ENCODE measurements around the gene PIGC. TPM values are rescaled to one million over a fixed set of nuclear protein-coding genes. Genes with fewer than 3 reads are reported as not detected.

Gene PIGC
- total RNA-seq, 1 donor from 2014 or later, result 20.9 TPM

DNA sequence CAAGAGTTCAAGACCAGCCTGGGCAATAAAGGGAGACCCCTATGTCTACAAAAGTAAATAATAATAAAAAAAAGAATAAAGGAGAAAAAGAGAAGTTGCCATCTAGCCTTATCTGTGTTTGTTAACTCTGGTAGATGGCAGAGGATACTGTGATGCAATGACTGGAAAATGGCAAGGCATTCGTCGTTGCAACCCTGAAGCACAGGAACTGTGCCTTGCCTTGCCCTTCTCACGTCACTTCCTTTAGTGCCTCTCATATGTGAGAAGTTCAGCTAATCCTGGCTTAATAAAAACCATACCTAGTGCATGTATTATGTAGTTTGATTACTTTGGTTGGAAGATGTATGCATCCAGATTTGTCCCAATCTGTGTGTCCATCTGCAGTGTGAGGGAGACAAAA lies 25.8 kb upstream of the PIGC start:
- no peaks in the 10 kb centered on the region for H3K4me1 Mint-ChIP-seq (ENCODE audit: low read depth)
- H3K36me3 Mint-ChIP-seq (ENCODE audit: low read depth), result no peaks in the 10 kb centered on the region

DNA sequence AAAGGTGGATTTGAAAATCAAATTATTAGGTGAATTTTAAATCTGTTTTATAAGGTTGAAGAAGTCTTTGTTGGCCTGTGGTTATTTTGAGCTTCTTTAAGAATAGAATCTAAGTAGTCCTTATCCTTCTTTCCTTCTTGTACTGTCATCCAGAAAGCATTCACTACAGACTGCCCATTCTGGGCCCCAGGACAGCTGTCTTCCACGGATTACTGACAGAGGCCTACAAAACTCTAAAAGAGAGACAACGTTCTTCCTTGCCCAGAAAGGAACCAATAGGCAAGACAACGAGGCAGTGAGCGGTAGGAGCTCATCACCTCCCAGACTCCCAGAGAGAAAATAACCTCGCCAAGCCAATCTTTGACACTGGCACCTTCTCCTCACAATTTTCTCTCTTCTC lies 24.4 kb upstream of the PIGC start:
- H3K27me3 Mint-ChIP-seq (ENCODE audit: low read depth), result no peaks in the 10 kb centered on the region
- H3K36me3 Mint-ChIP-seq (ENCODE audit: low read depth), result no peaks in the 10 kb centered on the region

More for the DNA sequence above, 25.8 kb upstream of the PIGC start:
- Mint-ChIP-seq H3K27me3 (ENCODE audit: low read depth) (no peaks in the 10 kb centered on the region), H3K4me3 (ENCODE audit: unreplicated experiment) (no peak overlapping the region), H3K27ac (ENCODE audit: unreplicated experiment) (no peak overlapping the region), H3K9me3 (ENCODE audit: low read depth) (no peaks in the 10 kb centered on the region)
- DNase-seq (ENCODE audit: low spot score), result no peak
- TF ChIP-seq, protein P1, sequence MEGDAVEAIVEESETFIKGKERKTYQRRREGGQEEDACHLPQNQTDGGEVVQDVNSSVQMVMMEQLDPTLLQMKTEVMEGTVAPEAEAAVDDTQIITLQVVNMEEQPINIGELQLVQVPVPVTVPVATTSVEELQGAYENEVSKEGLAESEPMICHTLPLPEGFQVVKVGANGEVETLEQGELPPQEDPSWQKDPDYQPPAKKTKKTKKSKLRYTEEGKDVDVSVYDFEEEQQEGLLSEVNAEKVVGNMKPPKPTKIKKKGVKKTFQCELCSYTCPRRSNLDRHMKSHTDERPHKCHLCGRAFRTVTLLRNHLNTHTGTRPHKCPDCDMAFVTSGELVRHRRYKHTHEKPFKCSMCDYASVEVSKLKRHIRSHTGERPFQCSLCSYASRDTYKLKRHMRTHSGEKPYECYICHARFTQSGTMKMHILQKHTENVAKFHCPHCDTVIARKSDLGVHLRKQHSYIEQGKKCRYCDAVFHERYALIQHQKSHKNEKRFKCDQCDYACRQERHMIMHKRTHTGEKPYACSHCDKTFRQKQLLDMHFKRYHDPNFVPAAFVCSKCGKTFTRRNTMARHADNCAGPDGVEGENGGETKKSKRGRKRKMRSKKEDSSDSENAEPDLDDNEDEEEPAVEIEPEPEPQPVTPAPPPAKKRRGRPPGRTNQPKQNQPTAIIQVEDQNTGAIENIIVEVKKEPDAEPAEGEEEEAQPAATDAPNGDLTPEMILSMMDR (IDR thresholded peaks at IDR 0.05), result no peak

DNA sequence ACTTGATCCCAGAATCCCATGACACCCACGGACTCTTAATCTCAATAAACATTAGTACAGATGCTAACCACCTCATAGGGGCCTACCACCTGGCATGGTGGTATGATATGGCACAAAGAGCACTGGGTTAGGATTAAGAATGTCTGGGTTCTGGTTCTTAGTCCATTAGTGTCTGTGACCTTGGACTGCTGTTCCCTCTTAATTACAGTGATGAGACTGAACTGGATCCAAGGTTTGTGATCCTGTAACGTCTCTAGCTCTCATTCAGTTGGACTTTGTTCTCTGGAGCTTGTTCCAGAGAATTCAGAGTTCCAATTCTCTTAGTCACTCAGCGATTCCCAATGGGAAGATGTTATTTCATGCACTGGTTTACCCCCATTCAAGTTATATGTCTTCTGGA lies 23.6 kb upstream of the PIGC start:
- Mint-ChIP-seq H3K9me3 (ENCODE audit: low read depth) (no peaks in the 10 kb centered on the region), H3K27me3 (ENCODE audit: low read depth) (no peaks in the 10 kb centered on the region), H3K4me1 (ENCODE audit: low read depth) (no peaks in the 10 kb centered on the region), H3K27ac (ENCODE audit: unreplicated experiment) (no peak overlapping the region), H3K36me3 (ENCODE audit: low read depth) (no peaks in the 10 kb centered on the region), H3K4me3 (ENCODE audit: unreplicated experiment) (no peak overlapping the region)
- DNase-seq (ENCODE audit: low spot score), result no peak
- TF ChIP-seq, protein P1 (IDR thresholded peaks at IDR 0.05), result no peak

More for the DNA sequence above, 24.4 kb upstream of the PIGC start:
- H3K4me3 Mint-ChIP-seq (ENCODE audit: unreplicated experiment), result no peak overlapping the region
- no peak overlapping the region for H3K27ac Mint-ChIP-seq (ENCODE audit: unreplicated experiment)
- TF ChIP-seq, protein P1 (IDR thresholded peaks at IDR 0.05), result no peak
- H3K4me1 Mint-ChIP-seq (ENCODE audit: low read depth), result no peaks in the 10 kb centered on the region
- no peaks in the 10 kb centered on the region for H3K9me3 Mint-ChIP-seq (ENCODE audit: low read depth)
- no peak for DNase-seq (ENCODE audit: low spot score)

DNA sequence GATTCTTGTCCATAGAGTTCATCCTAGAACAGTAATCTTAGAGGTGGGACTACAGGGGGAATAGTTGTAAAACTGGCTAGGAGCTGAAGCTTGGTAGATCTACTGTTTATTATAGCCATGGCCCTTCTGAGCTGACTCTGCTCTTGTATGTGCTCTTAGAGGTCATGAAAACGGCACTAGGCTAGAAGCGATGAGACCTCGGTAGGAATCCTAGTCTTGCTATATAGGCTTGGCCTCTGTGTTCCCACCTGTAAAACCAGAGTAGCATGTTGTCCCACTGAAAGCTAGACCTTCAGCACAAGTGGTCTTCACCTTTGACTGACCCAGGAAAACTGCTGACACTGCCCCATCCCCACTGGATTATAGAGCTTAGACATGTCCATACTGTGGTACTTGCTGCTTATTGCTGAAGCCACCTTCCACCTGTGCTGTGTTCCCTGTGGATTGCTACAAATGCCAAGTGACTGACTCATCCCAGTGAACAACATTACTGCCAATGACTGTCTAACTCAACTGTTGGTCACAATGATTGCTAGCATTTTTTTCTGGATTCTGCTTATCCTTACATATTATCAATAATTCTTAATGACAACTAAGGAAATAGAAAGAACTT lies 23.0 kb upstream of the PIGC start:
- Mint-ChIP-seq H3K9me3 (ENCODE audit: low read depth) (no peaks in the 10 kb centered on the region), H3K27ac (ENCODE audit: unreplicated experiment) (no peak overlapping the region), H3K4me1 (ENCODE audit: low read depth) (peaks cover 5% of the 10 kb centered on the region), H3K27me3 (ENCODE audit: low read depth) (no peaks in the 10 kb centered on the region), H3K36me3 (ENCODE audit: low read depth) (no peaks in the 10 kb centered on the region), H3K4me3 (ENCODE audit: unreplicated experiment) (no peak overlapping the region)
- TF ChIP-seq, protein P1 (IDR thresholded peaks at IDR 0.05), result no peak
- no peak for DNase-seq (ENCODE audit: low spot score)

DNA sequence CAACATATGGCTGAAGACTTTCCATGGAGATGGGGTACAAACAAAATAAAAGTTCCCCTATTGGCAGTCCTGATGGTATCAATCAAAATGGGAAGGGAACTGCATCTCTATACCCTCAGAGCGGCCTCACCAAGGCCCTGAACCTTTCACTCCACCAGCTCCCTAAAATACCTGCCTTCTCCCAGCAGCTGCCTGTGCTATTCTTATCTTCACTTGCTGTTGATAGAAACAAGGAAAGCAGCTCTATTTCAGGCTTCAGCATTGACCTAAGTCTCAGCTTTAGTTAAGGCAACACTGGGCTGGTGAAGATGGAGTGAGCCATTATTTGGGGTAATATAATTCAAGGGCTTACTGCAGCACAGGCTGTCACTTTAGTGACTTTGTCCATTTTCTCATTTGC lies 21.7 kb upstream of the PIGC start:
- Mint-ChIP-seq H3K27me3 (ENCODE audit: low read depth) (no peaks in the 10 kb centered on the region), H3K4me3 (ENCODE audit: unreplicated experiment) (no peak overlapping the region), H3K9me3 (ENCODE audit: low read depth) (no peaks in the 10 kb centered on the region), H3K27ac (ENCODE audit: unreplicated experiment) (no peak overlapping the region), H3K36me3 (ENCODE audit: low read depth) (no peaks in the 10 kb centered on the region), H3K4me1 (ENCODE audit: low read depth) (peaks cover 11% of the 10 kb centered on the region)
- DNase-seq (ENCODE audit: low spot score), result no peak
- TF ChIP-seq, protein P1 (IDR thresholded peaks at IDR 0.05), result no peak
